Breast epithelium (tissue), 3 donors: ENCODE results near the gene IL12RB1.

ENCODE experiments used
- CTCF ChIP-seq, 3 donors: fragments of 450-650 bp; IDR thresholded peaks; one replicate each; pipeline ENCODE4 v1.5.1; 2016 to 2017; ENCODE audit warnings: antibody characterized with exemption in 3 of 3, mild to moderate bottlenecking in 3 of 3, moderate library complexity in 3 of 3
- POLR2A ChIP-seq: fragments of 450-650 bp; IDR thresholded peaks from one replicate; pipeline ENCODE4 v1.6.1; 2016; ENCODE audit warnings: antibody characterized with exemption, mild to moderate bottlenecking, moderate library complexity

- TF ChIP-seq CTCF (IDR thresholded peaks at IDR 0.05) = no peak
- TF ChIP-seq POLR2A = no peak
Observed at GRCh38 chr19:18009412-18010066, 77.2 kb downstream of the IL12RB1 start.
